Right atrium auricular region (tissue), 2 donors: ENCODE data around the gene CHRM5. TPM values are rescaled to one million over a fixed set of nuclear protein-coding genes. Genes with fewer than 3 reads are reported as not detected.

Source experiments
- DNase-seq: peaks from one replicate; pipeline ENCODE4 v3.0.0-alpha.2; 2019; ENCODE audit warnings: low spot score
- H3K27ac ChIP-seq, 2 donors: fragments of 200-600 bp; sonication (generic); 1 replicate in 1 of 2; 2 replicates in 1 of 2; pipeline ENCODE4 v1.5.1; 2016 to 2019
- H3K27me3 ChIP-seq, 2 donors: fragments of 200-600 bp; sonication (generic); one replicate each; pipeline versions ENCODE4 v1.5.1 to v1.6.0; 2017 to 2019
- H3K36me3 ChIP-seq: fragments of 200-600 bp; sonication (generic); one replicate; pipeline ENCODE4 v1.5.1; 2016
- H3K4me1 ChIP-seq, 2 donors: fragments of 200-600 bp; sonication (generic); one replicate each; pipeline versions ENCODE4 v1.5.1 to v1.6.0; 2017 to 2019
- H3K4me3 ChIP-seq, 2 donors: fragments of 200-600 bp; sonication (generic); 1 replicate in 1 of 2; 2 replicates in 1 of 2; pipeline ENCODE4 v1.5.1; 2017 to 2019; ENCODE audit warnings: mild to moderate bottlenecking in 1 of 2, moderate library complexity in 1 of 2
- H3K9me3 ChIP-seq, 2 donors: fragments of 200-600 bp; sonication (generic); one replicate each; pipeline ENCODE4 v1.5.1; 2019
- CTCF ChIP-seq, 2 donors: fragments of 200-600 bp; sonication (generic); IDR thresholded peaks; one replicate each; pipeline ENCODE4 v1.5.1; 2019; ENCODE audit warnings: antibody characterized with exemption in 2 of 2
- total RNA-seq, 2 donors: library from RNA; depleted of rRNA; stranded (reverse); fragments of >200 nt; gene quantifications; one replicate each; pipeline ENCODE4 v1.1.0, GENCODE V29; 2016

Gene CHRM5
- total RNA-seq: not detected

GRCh38 chr15:33968224-33968623, at the start of gene CHRM5:
Gene CHRM5, plus strand, starts transcription at chr15:33968497. Its CDS starts 94,221 bp downstream, at chr15:34062718.
- no peaks in the 10 kb centered on the region for H3K36me3 ChIP-seq
- TF ChIP-seq CTCF (IDR thresholded peaks at IDR 0.05): no peak
- no peak within 1 kb of the TSS for H3K4me3 ChIP-seq
- no peaks in the 10 kb centered on the region for H3K4me1 ChIP-seq
- no peaks in the 10 kb centered on the region for H3K9me3 ChIP-seq
- no peaks in the 10 kb centered on the region for H3K27me3 ChIP-seq
- no peak within 1 kb of the TSS for H3K27ac ChIP-seq
- no peak for DNase-seq

- Histone ChIP-seq H3K9me3 (no peaks in the 10 kb centered on the region), H3K27ac (no peak overlapping the region), H3K36me3 (no peaks in the 10 kb centered on the region), H3K27me3 (no peaks in the 10 kb centered on the region), H3K4me1 (peaks cover 0 to 4% of the 10 kb centered on the region in 2 donors), H3K4me3 (no peak overlapping the region)
- no peak for TF ChIP-seq CTCF (IDR thresholded peaks at IDR 0.05)
- DNase-seq: no peak
Measured at GRCh38 chr15:33923446-33923845, 44.9 kb upstream of the CHRM5 start.

- DNase-seq: no peak
- Histone ChIP-seq H3K9me3 (no peaks in the 10 kb centered on the region), H3K36me3 (no peaks in the 10 kb centered on the region), H3K4me1 (no peaks in the 10 kb centered on the region), H3K4me3 (no peak overlapping the region), H3K27me3 (no peaks in the 10 kb centered on the region), H3K27ac (no peak overlapping the region)
- TF ChIP-seq CTCF (IDR thresholded peaks at IDR 0.05): no peak
Measured at GRCh38 chr15:33926260-33926659, 42.0 kb upstream of the CHRM5 start.

- Histone ChIP-seq H3K27ac (no peak overlapping the region), H3K27me3 (no peaks in the 10 kb centered on the region), H3K36me3 (no peaks in the 10 kb centered on the region), H3K9me3 (no peaks in the 10 kb centered on the region), H3K4me3 (no peak overlapping the region), H3K4me1 (no peaks in the 10 kb centered on the region)
- no peak for TF ChIP-seq CTCF (IDR thresholded peaks at IDR 0.05)
- no peak for DNase-seq
Measured at GRCh38 chr15:33932734-33933133, 35.6 kb upstream of the CHRM5 start.

- no peaks in the 10 kb centered on the region for H3K9me3 ChIP-seq
Measured at GRCh38 chr15:33934396-33934795, 33.9 kb upstream of the CHRM5 start.

More at GRCh38 chr15:33934396-33934795, 33.9 kb upstream of the CHRM5 start:
- TF ChIP-seq CTCF (IDR thresholded peaks at IDR 0.05): no peak
- Histone ChIP-seq H3K36me3 (no peaks in the 10 kb centered on the region), H3K27ac (no peak overlapping the region), H3K4me3 (no peak overlapping the region), H3K4me1 (no peaks in the 10 kb centered on the region), H3K27me3 (no peaks in the 10 kb centered on the region)
- no peak for DNase-seq
